CD4-positive, alpha-beta T cell (primary cell): ENCODE measurements around the gene ZNF385D. TPM values are rescaled to one million over a fixed set of nuclear protein-coding genes. Genes with fewer than 3 reads are reported as not detected.

ENCODE experiments used
- ATAC-seq: fragments of 200-7000 bp; cut with Tn5 transposase; one replicate; pipeline ENCODE4 v1.10.0; 2022; ENCODE audit warnings: mild to moderate bottlenecking; ENCODE audit not compliant: poor library complexity
- CTCF ChIA-PET: fragments of 350-600 bp; sonication (Branson Sonifier 250); formaldehyde crosslinking; loops from one replicate; lab custom pipeline; 2021; ENCODE audit warnings: antibody characterized with exemption, inconsistent platforms; lab: Charles Lee
- POLR2A ChIA-PET: fragments of 350-600 bp; sonication (Branson Sonifier 250); formaldehyde crosslinking; loops from one replicate; lab custom pipeline; 2021; ENCODE audit warnings: antibody characterized with exemption, inconsistent platforms; lab: Charles Lee
- DNase-seq, 14 experiments: peaks; one replicate each; pipeline ENCODE4 v3.0.0-alpha.2; 2013 to 2020; ENCODE audit warnings: mixed read lengths in 2 of 14
- H3K27ac ChIP-seq, 2 donors: one replicate each; pipeline versions ENCODE4 v1.5.1 to v1.7.0; 2013; ENCODE audit warnings: low read length in 2 of 2, low read depth in 1 of 2, mild to moderate bottlenecking in 1 of 2
- H3K27me3 ChIP-seq, 2 experiments: 1 replicate in 1 of 2; 2 replicates in 1 of 2; pipeline versions ENCODE4 v1.6.1 to v1.7.0; 2013; ENCODE audit warnings: low read length in 2 of 2, control low read depth in 1 of 2, mild to moderate bottlenecking in 1 of 2, moderate library complexity in 1 of 2; ENCODE audit not compliant: insufficient read depth in 2 of 2, control insufficient read depth in 1 of 2
- H3K36me3 ChIP-seq: one replicate; pipeline ENCODE4 v1.6.1; 2013; ENCODE audit warnings: low read length, control low read depth; ENCODE audit not compliant: insufficient read depth
- H3K4me1 ChIP-seq: one replicate; pipeline ENCODE4 v1.6.1; 2013; ENCODE audit warnings: low read length, control low read depth; ENCODE audit not compliant: insufficient read depth
- H3K4me3 ChIP-seq: one replicate; pipeline ENCODE4 v1.5.1; 2013; ENCODE audit warnings: mild to moderate bottlenecking, low read length, moderate library complexity
- H3K9me3 ChIP-seq, 2 experiments: 1 replicate in 1 of 2; 2 replicates in 1 of 2; pipeline versions ENCODE4 v1.6.1 to v1.7.0; 2013; ENCODE audit warnings: low read length in 2 of 2, mild to moderate bottlenecking in 2 of 2, control low read depth in 1 of 2, moderate library complexity in 1 of 2; ENCODE audit not compliant: control insufficient read depth in 1 of 2, insufficient read depth in 1 of 2
- H3K27ac Mint-ChIP-seq: one replicate; pipeline ENCODE4 v1.8.0; 2020; ENCODE audit warnings: mixed read lengths
- H3K27me3 Mint-ChIP-seq: one replicate; pipeline ENCODE4 v1.8.0; 2021; ENCODE audit warnings: mixed read lengths
- H3K36me3 Mint-ChIP-seq: one replicate; pipeline ENCODE4 v1.8.0; 2021; ENCODE audit warnings: low read depth, mixed read lengths
- H3K4me1 Mint-ChIP-seq: one replicate; pipeline ENCODE4 v1.8.0; 2021; ENCODE audit warnings: low read depth, mixed read lengths
- H3K4me3 Mint-ChIP-seq: one replicate; pipeline ENCODE4 v1.8.0; 2020; ENCODE audit warnings: mild to moderate bottlenecking, mixed read lengths
- H3K9me3 Mint-ChIP-seq: one replicate; pipeline ENCODE4 v1.8.0; 2020; ENCODE audit warnings: mixed read lengths
- CTCF ChIP-seq: fragments of 200-600 bp; IDR thresholded peaks from one replicate; pipeline ENCODE4 v1.8.0; 2022; ENCODE audit warnings: antibody characterized with exemption, mild to moderate bottlenecking
- intact Hi-C, 2 experiments: fragments of 100-400 bp; cut with DNase I in 1 of 2; cut with micrococcal nuclease in 1 of 2; formaldehyde crosslinking; loops; one replicate each; pipeline versions ENCODE4 v1.15.1 to v1.9.0; 2023 to 2025; cut with DNase I, micrococcal nuclease
- total RNA-seq, 174 experiments: library from RNA in 2 of 174; stranded (reverse) in 2 of 174; gene quantifications; one replicate each; pipeline ENCODE4 v1.2.3 and lab custom pipeline; 2021 to 2026

ZNF385D gene
- total RNA-seq, 2 experiments from 2014 or later = not detected

DNA sequence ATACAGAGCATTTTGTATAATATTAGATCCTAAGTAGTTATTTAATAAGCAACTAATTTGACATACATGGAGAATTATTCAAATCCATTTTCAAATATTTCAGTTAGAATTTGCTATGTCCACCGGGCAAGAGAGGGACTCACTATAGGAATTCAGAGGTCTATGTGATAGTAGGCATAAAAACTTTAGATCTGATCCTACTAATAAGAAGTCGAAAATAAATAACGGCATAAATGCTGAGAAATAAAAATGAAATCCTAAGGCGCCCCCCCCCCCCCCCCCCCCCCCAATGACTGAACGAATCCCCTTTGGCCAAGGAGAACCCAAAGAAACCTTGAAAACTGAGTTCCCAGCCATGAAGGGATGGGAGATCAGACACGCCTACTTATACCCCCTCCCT lies 80.6 kb downstream of the ZNF385D start:
- intact Hi-C loops = no loop called here
- Histone ChIP-seq H3K4me1 (no peaks in the 10 kb centered on the region), H3K9me3 (peaks cover 0 to 4% of the 10 kb centered on the region in 2 experiments), H3K4me3 (no peak overlapping the region), H3K27ac (no peak overlapping the region), H3K27me3 (no peaks in the 10 kb centered on the region), H3K36me3 (no peaks in the 10 kb centered on the region)
- ChIA-PET POLR2A (no interaction called here), CTCF (no interaction called here)
- no peak for TF ChIP-seq CTCF
- Mint-ChIP-seq H3K9me3 (no peaks in the 10 kb centered on the region), H3K36me3 (no peaks in the 10 kb centered on the region), H3K4me1 (no peaks in the 10 kb centered on the region), H3K4me3 (no peak overlapping the region), H3K27me3 (no peaks in the 10 kb centered on the region), H3K27ac (no peak overlapping the region)
- DNase-seq (no peak), ATAC-seq (no peak)

GRCh38 chr3:21668012-21668411 lies 83.0 kb downstream of the ZNF385D start:
- H3K36me3 ChIP-seq = no peaks in the 10 kb centered on the region
- H3K9me3 Mint-ChIP-seq = peaks cover 2% of the 10 kb centered on the region
- no peaks in the 10 kb centered on the region for H3K4me1 Mint-ChIP-seq
- H3K4me3 ChIP-seq = no peak overlapping the region
- H3K27ac Mint-ChIP-seq = no peak overlapping the region
- H3K4me3 Mint-ChIP-seq = no peak overlapping the region
- no peaks in the 10 kb centered on the region for H3K36me3 Mint-ChIP-seq
- no peaks in the 10 kb centered on the region for H3K4me1 ChIP-seq
- POLR2A ChIA-PET = no interaction called here
- intact Hi-C loops = no loop called here
- H3K9me3 ChIP-seq = peaks cover 0 to 8% of the 10 kb centered on the region in 2 experiments
- DNase-seq = no peak
- CTCF ChIA-PET = no interaction called here
- no peaks in the 10 kb centered on the region for H3K27me3 Mint-ChIP-seq
- no peaks in the 10 kb centered on the region for H3K27me3 ChIP-seq
- no peak overlapping the region for H3K27ac ChIP-seq
- TF ChIP-seq CTCF = no peak
- no peak for ATAC-seq

DNA sequence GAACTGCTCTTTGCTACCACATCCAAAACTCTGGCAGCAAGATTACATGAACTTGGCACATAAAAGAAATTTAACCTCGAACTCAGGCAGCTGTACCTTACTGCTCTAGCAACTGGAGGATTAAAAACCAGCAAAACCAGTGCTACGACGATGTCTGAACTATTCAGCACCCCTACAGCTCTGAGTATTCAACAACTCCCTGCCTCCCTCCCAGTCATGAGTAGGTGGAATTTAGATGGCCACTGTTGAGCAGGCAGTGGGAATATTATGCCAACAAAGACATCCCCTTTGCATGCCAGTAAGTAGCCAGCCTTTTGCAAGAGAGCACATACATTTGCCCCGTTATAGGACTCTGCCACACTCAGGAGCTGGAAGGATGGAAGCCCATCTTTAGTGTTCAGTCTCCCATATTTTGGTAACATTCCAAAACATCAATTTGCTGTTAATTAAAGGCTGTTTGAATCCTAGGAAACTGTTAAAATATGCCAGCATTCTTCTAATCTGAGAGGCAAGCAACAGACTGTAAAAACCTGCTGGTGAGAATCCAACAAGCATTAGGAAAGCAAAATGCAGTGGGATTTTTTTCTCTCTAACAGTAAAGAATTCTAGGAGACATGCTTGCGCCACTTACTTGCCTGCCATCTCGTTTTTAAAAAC lies 85.4 kb downstream of the ZNF385D start:
- H3K27ac ChIP-seq = no peak overlapping the region
- no peaks in the 10 kb centered on the region for H3K4me1 Mint-ChIP-seq
- intact Hi-C loops = no loop called here
- H3K4me3 ChIP-seq = no peak overlapping the region
- H3K36me3 ChIP-seq = no peaks in the 10 kb centered on the region
- no peaks in the 10 kb centered on the region for H3K36me3 Mint-ChIP-seq
- H3K4me3 Mint-ChIP-seq = no peak overlapping the region
- peaks cover 0 to 8% of the 10 kb centered on the region in 2 experiments for H3K9me3 ChIP-seq
- H3K9me3 Mint-ChIP-seq = peaks cover 2% of the 10 kb centered on the region
- ATAC-seq (no peak), DNase-seq (no peak)
- no peaks in the 10 kb centered on the region for H3K4me1 ChIP-seq
- ChIA-PET CTCF (no interaction called here), POLR2A (no interaction called here)
- H3K27me3 ChIP-seq = no peaks in the 10 kb centered on the region
- no peak overlapping the region for H3K27ac Mint-ChIP-seq
- TF ChIP-seq CTCF = no peak
- H3K27me3 Mint-ChIP-seq = no peaks in the 10 kb centered on the region
